ENCODE data around the gene GRK5. TPM values are rescaled to one million over a fixed set of nuclear protein-coding genes. Genes with fewer than 3 reads are reported as not detected.

The GRK5 gene
- polyA plus RNA-seq, 1 donor from 2014 or later: 34.9 TPM

DNA sequence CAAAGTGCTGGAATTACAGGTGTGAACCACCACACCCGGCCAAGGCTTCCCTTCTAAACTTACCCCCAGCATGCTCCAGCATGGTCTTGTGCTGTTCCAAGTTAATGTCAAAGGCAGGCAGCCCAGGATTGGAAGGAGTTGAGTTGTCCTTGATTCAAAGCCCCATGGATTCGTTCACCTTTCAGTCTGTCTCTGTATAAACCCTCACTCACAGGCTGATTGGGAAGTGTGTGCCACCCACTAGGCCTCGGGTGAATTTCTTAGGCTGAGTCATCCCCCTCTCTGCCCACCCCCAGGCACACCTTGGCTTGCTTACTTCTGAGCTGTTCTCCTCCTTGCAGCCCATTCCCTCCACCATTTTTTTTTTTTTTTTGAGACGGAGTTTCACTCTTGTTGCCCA, 15.5 kb upstream of the GRK5 start:
- Histone ChIP-seq H4K20me1 (ENCODE audit: insufficient read depth) (no peaks in the 10 kb centered on the region), H3K79me2 (replicated peaks; ENCODE audit: insufficient read depth, low read length) (no peaks in the 10 kb centered on the region), H3K9me3 (ENCODE audit: low read length) (no peaks in the 10 kb centered on the region), H3K4me2 (ENCODE audit: low read length) (no peak overlapping the region), H3F3A (ENCODE audit: insufficient read depth, low read length, poor library complexity, severe bottlenecking) (no peaks in the 10 kb centered on the region), H3K4me3 (ENCODE audit: low read length) (no peak overlapping the region), H3K9ac (ENCODE audit: low read length) (no peak overlapping the region), H3K27ac (ENCODE audit: low read length) (no peak overlapping the region), H3K27me3 (ENCODE audit: insufficient read depth, low read depth, low read length) (no peaks in the 10 kb centered on the region), H3K36me3 (ENCODE audit: insufficient read depth, low read length) (no peaks in the 10 kb centered on the region), H2AFZ (ENCODE audit: low read depth, low read length) (no peak overlapping the region), H3K9me2 (ENCODE audit: insufficient read depth, low read length) (no peaks in the 10 kb centered on the region)
- TF ChIP-seq MXI1 (conservative IDR thresholded peaks at IDR 0.05; ENCODE audit: poor library complexity, severe bottlenecking): no peak

DNA sequence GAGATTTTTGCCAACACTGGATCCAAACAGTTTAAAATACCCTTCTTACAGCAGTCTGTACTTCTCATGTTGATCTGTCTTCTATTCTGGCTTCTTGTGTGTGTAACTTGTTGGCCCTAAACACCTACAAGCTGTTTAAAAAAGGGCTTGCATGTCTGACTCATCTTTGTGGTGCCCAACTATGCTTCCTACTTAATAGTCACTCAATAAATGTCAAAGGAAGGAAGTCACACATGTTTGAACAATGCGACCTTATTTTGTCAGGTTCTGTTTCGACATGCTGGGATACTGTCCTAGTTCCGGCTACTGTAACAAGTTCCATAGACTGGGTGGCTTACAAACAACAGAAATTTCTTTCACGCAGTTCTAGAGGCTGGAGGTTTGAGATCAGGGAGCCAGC, 9.4 kb upstream of the GRK5 start:
- H3K27ac ChIP-seq (ENCODE audit: low read length): no peak overlapping the region
- H3K9me2 ChIP-seq (ENCODE audit: insufficient read depth, low read length): no peaks in the 10 kb centered on the region
- H3K4me2 ChIP-seq (ENCODE audit: low read length): no peak overlapping the region
- H3K79me2 ChIP-seq (replicated peaks; ENCODE audit: insufficient read depth, low read length): no peaks in the 10 kb centered on the region
- H4K20me1 ChIP-seq (ENCODE audit: insufficient read depth): no peaks in the 10 kb centered on the region
- H2AFZ ChIP-seq (ENCODE audit: low read depth, low read length): no peak overlapping the region
- no peak overlapping the region for H3K4me3 ChIP-seq (ENCODE audit: low read length)
- no peaks in the 10 kb centered on the region for H3K27me3 ChIP-seq (ENCODE audit: insufficient read depth, low read depth, low read length)
- H3K9me3 ChIP-seq (ENCODE audit: low read length): no peaks in the 10 kb centered on the region
- TF ChIP-seq TAF1 (IDR thresholded peaks at IDR 0.05; ENCODE audit: low read depth) (no peak), MXI1 (conservative IDR thresholded peaks at IDR 0.05; ENCODE audit: poor library complexity, severe bottlenecking) (no peak), RAD21 (conservative IDR thresholded peaks at IDR 0.05) (no peak), SMC3 (conservative IDR thresholded peaks at IDR 0.05; ENCODE audit: poor library complexity) (no peak), EP300 (conservative IDR thresholded peaks at IDR 0.05; ENCODE audit: poor library complexity, severe bottlenecking) (no peak), EZH2 (IDR thresholded peaks at IDR 0.05; ENCODE audit: borderline replicate concordance, insufficient read depth, low read length, poor library complexity, severe bottlenecking) (no peak), POLR2AphosphoS5 (IDR thresholded peaks at IDR 0.05) (no peak), REST (IDR thresholded peaks at IDR 0.05; ENCODE audit: borderline replicate concordance) (no peak)
- TF ChIP-seq, protein P1, sequence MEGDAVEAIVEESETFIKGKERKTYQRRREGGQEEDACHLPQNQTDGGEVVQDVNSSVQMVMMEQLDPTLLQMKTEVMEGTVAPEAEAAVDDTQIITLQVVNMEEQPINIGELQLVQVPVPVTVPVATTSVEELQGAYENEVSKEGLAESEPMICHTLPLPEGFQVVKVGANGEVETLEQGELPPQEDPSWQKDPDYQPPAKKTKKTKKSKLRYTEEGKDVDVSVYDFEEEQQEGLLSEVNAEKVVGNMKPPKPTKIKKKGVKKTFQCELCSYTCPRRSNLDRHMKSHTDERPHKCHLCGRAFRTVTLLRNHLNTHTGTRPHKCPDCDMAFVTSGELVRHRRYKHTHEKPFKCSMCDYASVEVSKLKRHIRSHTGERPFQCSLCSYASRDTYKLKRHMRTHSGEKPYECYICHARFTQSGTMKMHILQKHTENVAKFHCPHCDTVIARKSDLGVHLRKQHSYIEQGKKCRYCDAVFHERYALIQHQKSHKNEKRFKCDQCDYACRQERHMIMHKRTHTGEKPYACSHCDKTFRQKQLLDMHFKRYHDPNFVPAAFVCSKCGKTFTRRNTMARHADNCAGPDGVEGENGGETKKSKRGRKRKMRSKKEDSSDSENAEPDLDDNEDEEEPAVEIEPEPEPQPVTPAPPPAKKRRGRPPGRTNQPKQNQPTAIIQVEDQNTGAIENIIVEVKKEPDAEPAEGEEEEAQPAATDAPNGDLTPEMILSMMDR (IDR thresholded peaks at IDR 0.05; ENCODE audit: poor library complexity, severe bottlenecking): no peak
- H3F3A ChIP-seq (ENCODE audit: insufficient read depth, low read length, poor library complexity, severe bottlenecking): no peaks in the 10 kb centered on the region
- H3K9ac ChIP-seq (ENCODE audit: low read length): no peak overlapping the region
- H3K36me3 ChIP-seq (ENCODE audit: insufficient read depth, low read length): no peaks in the 10 kb centered on the region

GRCh38 chr10:119198438-119198837, 8.9 kb upstream of the GRK5 start:
- Histone ChIP-seq H3K9me2 (ENCODE audit: insufficient read depth, low read length) (no peaks in the 10 kb centered on the region), H2AFZ (ENCODE audit: low read depth, low read length) (no peak overlapping the region), H4K20me1 (ENCODE audit: insufficient read depth) (no peaks in the 10 kb centered on the region), H3K4me3 (ENCODE audit: low read length) (no peak overlapping the region), H3K9me3 (ENCODE audit: low read length) (no peaks in the 10 kb centered on the region), H3K4me2 (ENCODE audit: low read length) (no peak overlapping the region), H3K27ac (ENCODE audit: low read length) (no peak overlapping the region), H3K27me3 (ENCODE audit: insufficient read depth, low read depth, low read length) (no peaks in the 10 kb centered on the region), H3F3A (ENCODE audit: insufficient read depth, low read length, poor library complexity, severe bottlenecking) (no peaks in the 10 kb centered on the region), H3K79me2 (replicated peaks; ENCODE audit: insufficient read depth, low read length) (no peaks in the 10 kb centered on the region), H3K36me3 (ENCODE audit: insufficient read depth, low read length) (no peaks in the 10 kb centered on the region), H3K9ac (ENCODE audit: low read length) (no peak overlapping the region)
- TF ChIP-seq REST (IDR thresholded peaks at IDR 0.05; ENCODE audit: borderline replicate concordance): no peak
- no peak for TF ChIP-seq MXI1 (conservative IDR thresholded peaks at IDR 0.05; ENCODE audit: poor library complexity, severe bottlenecking)
- TF ChIP-seq, protein P1 (IDR thresholded peaks at IDR 0.05; ENCODE audit: poor library complexity, severe bottlenecking): no peak
- TF ChIP-seq EP300 (conservative IDR thresholded peaks at IDR 0.05; ENCODE audit: poor library complexity, severe bottlenecking): no peak
- no peak for TF ChIP-seq SMC3 (conservative IDR thresholded peaks at IDR 0.05; ENCODE audit: poor library complexity)
